Suprapubic skin (tissue), 4 donors: ENCODE measurements around the gene NCBP2.

Experiments used
- EP300 ChIP-seq: sonication (generic); formaldehyde crosslinking; IDR thresholded peaks from one replicate; pipeline ENCODE4 v1.6.1; 2017; ENCODE audit warnings: antibody characterized with exemption
- POLR2AphosphoS5 ChIP-seq, 3 donors: sonication (generic); formaldehyde crosslinking; IDR thresholded peaks; one replicate each; pipeline ENCODE4 v1.6.1; 2017; ENCODE audit warnings: antibody characterized with exemption in 3 of 3

DNA sequence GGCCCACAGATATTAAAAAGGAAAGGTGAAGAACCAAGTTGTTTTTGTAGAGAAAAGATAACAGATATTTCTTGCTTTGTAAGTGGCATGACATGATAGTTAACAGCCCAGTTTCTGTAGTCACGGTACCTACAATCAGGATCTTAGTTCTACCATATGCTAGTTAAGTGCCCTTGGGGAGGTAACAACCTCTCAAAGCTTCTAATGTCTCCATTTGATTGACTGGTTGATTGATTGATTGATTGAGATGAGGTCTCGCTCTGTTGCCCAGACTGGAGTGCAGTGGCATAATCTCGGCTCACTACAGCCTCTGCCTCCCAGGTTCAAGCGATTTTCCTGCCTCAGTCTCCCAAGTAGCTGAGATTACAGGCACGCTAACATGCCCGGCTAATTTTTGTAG is 46.1 kb downstream of the NCBP2 start:
- TF ChIP-seq EP300, result no peak
- TF ChIP-seq POLR2AphosphoS5 (IDR thresholded peaks at IDR 0.05), result no peak
